ENCODE measurements around the gene DDHD1. TPM values are rescaled to one million over a fixed set of nuclear protein-coding genes. Genes with fewer than 3 reads are reported as not detected.

DDHD1 gene
- total RNA-seq, 1 experiment from 2014 or later, result 6.1 TPM

- in situ Hi-C loops (cut with HindIII; ENCODE audit: low pct_unique_long_range_greater_than_20kb, low sequenced_read_pairs), result no loop called here
- DNase-seq (ENCODE audit: low read depth, low spot score), result no peak
Observed at GRCh38 chr14:53020193-53020932, 132.8 kb downstream of the DDHD1 start.

GRCh38 chr14:53019406-53019805, 133.7 kb downstream of the DDHD1 start:
- in situ Hi-C loops (cut with HindIII; ENCODE audit: low pct_unique_long_range_greater_than_20kb, low sequenced_read_pairs), result no loop called here
- no peak for DNase-seq (ENCODE audit: low read depth, low spot score)

GRCh38 chr14:53017837-53018236, 135.3 kb downstream of the DDHD1 start:
- in situ Hi-C loops (cut with HindIII; ENCODE audit: low pct_unique_long_range_greater_than_20kb, low sequenced_read_pairs), result no loop called here
- no peak for DNase-seq (ENCODE audit: low read depth, low spot score)

- no peak for DNase-seq (ENCODE audit: low read depth, low spot score)
Observed at GRCh38 chr14:53016919-53017318, 136.2 kb downstream of the DDHD1 start.

GRCh38 chr14:53016491-53016890, 136.6 kb downstream of the DDHD1 start:
- DNase-seq (ENCODE audit: low read depth, low spot score), result no peak
- in situ Hi-C loops (cut with HindIII; ENCODE audit: low pct_unique_long_range_greater_than_20kb, low sequenced_read_pairs), result no loop called here

More at GRCh38 chr14:53016919-53017318, 136.2 kb downstream of the DDHD1 start:
- in situ Hi-C loops (cut with HindIII; ENCODE audit: low pct_unique_long_range_greater_than_20kb, low sequenced_read_pairs), result no loop called here

- peak; percentile 6 for DNase-seq (ENCODE audit: low read depth, low spot score)
- in situ Hi-C loops (cut with HindIII; ENCODE audit: low pct_unique_long_range_greater_than_20kb, low sequenced_read_pairs), result no loop called here
Observed at GRCh38 chr14:53011053-53011462, 142.1 kb downstream of the DDHD1 start.

- in situ Hi-C loops (cut with HindIII; ENCODE audit: low pct_unique_long_range_greater_than_20kb, low sequenced_read_pairs), result no loop called here
- DNase-seq (ENCODE audit: low read depth, low spot score), result no peak
Observed at GRCh38 chr14:53010193-53011040, 142.7 kb downstream of the DDHD1 start.

GRCh38 chr14:53006931-53007562, 146.1 kb downstream of the DDHD1 start:
- in situ Hi-C loops (cut with HindIII; ENCODE audit: low pct_unique_long_range_greater_than_20kb, low sequenced_read_pairs), result no loop called here

GRCh38 chr14:53004976-53005375, 148.1 kb downstream of the DDHD1 start:
- no peak for DNase-seq (ENCODE audit: low read depth, low spot score)
- in situ Hi-C loops (cut with HindIII; ENCODE audit: low pct_unique_long_range_greater_than_20kb, low sequenced_read_pairs), result no loop called here

More at GRCh38 chr14:53006931-53007562, 146.1 kb downstream of the DDHD1 start:
- no peak for DNase-seq (ENCODE audit: low read depth, low spot score)

- no peak for DNase-seq (ENCODE audit: low read depth, low spot score)
- in situ Hi-C loops (cut with HindIII; ENCODE audit: low pct_unique_long_range_greater_than_20kb, low sequenced_read_pairs), result no loop called here
Observed at GRCh38 chr14:53003776-53004175, 149.3 kb downstream of the DDHD1 start.

- peak; percentile 36 for DNase-seq (ENCODE audit: low read depth, low spot score)
- in situ Hi-C loops (cut with HindIII; ENCODE audit: low pct_unique_long_range_greater_than_20kb, low sequenced_read_pairs), result no loop called here
Observed at GRCh38 chr14:53002576-53002975, 150.5 kb downstream of the DDHD1 start.

- no peak for DNase-seq (ENCODE audit: low read depth, low spot score)
- in situ Hi-C loops (cut with HindIII; ENCODE audit: low pct_unique_long_range_greater_than_20kb, low sequenced_read_pairs), result no loop called here
Observed at GRCh38 chr14:53001787-53002378, 151.2 kb downstream of the DDHD1 start.

GRCh38 chr14:52998376-52999015, 154.6 kb downstream of the DDHD1 start:
- no peak for DNase-seq (ENCODE audit: low read depth, low spot score)
- in situ Hi-C loops (cut with HindIII; ENCODE audit: low pct_unique_long_range_greater_than_20kb, low sequenced_read_pairs), result no loop called here

- no peak for DNase-seq (ENCODE audit: low read depth, low spot score)
- in situ Hi-C loops (cut with HindIII; ENCODE audit: low pct_unique_long_range_greater_than_20kb, low sequenced_read_pairs), result no loop called here
Observed at GRCh38 chr14:52996493-52996892, 156.6 kb downstream of the DDHD1 start.

GRCh38 chr14:52995998-52996397, 157.1 kb downstream of the DDHD1 start:
- in situ Hi-C loops (cut with HindIII; ENCODE audit: low pct_unique_long_range_greater_than_20kb, low sequenced_read_pairs), result no loop called here
- DNase-seq (ENCODE audit: low read depth, low spot score), result no peak

- in situ Hi-C loops (cut with HindIII; ENCODE audit: low pct_unique_long_range_greater_than_20kb, low sequenced_read_pairs), result no loop called here
- DNase-seq (ENCODE audit: low read depth, low spot score), result no peak
Observed at GRCh38 chr14:52992236-52992870, 160.8 kb downstream of the DDHD1 start.

- in situ Hi-C loops (cut with HindIII; ENCODE audit: low pct_unique_long_range_greater_than_20kb, low sequenced_read_pairs), result no loop called here
- DNase-seq (ENCODE audit: low read depth, low spot score), result no peak
Observed at GRCh38 chr14:52988139-52988538, 165.0 kb downstream of the DDHD1 start.

Data from SK-MEL-5 (cell line).